ENCODE results near the gene CXCR6.

The CXCR6 gene

GRCh38 chr3:45939341-45939771, 3.9 kb upstream of the CXCR6 start:
- in situ Hi-C loops (cut with MboI; ENCODE audit: low pct_unique_long_range_greater_than_20kb, low sequenced_read_pairs, unreplicated experiment), result no loop called here
- DNase-seq (ENCODE audit: low spot score), result no peak
- TF ChIP-seq CTCF (IDR thresholded peaks at IDR 0.05; ENCODE audit: extremely low read depth, insufficient read depth, missing control alignments), result no peak

- in situ Hi-C loops (cut with MboI; ENCODE audit: low pct_unique_long_range_greater_than_20kb, low sequenced_read_pairs, unreplicated experiment), result loop anchor here (5.0 to 10.0 kb wide), 3 partner anchors 137 to 432 kb away; partner anchors contain the start of gene CCR5
- TF ChIP-seq CTCF (IDR thresholded peaks at IDR 0.05; ENCODE audit: extremely low read depth, insufficient read depth, missing control alignments), result no peak
- DNase-seq (ENCODE audit: low spot score), result no peak
These were observed 3.1 kb upstream of the CXCR6 start for GRCh38 chr3:45940004-45940780.

- in situ Hi-C loops (cut with MboI; ENCODE audit: low pct_unique_long_range_greater_than_20kb, low sequenced_read_pairs, unreplicated experiment), result loop anchor here (5.0 to 10.0 kb wide), 3 partner anchors 136 to 431 kb away; partner anchors contain the start of gene CCR5
- DNase-seq (ENCODE audit: low spot score), result no peak
- TF ChIP-seq CTCF (IDR thresholded peaks at IDR 0.05; ENCODE audit: extremely low read depth, insufficient read depth, missing control alignments), result no peak
These were observed 2.4 kb upstream of the CXCR6 start for GRCh38 chr3:45940781-45941365.

- DNase-seq (ENCODE audit: low spot score), result no peak
- TF ChIP-seq CTCF (IDR thresholded peaks at IDR 0.05; ENCODE audit: extremely low read depth, insufficient read depth, missing control alignments), result no peak
- in situ Hi-C loops (cut with MboI; ENCODE audit: low pct_unique_long_range_greater_than_20kb, low sequenced_read_pairs, unreplicated experiment), result loop anchor here (5.0 to 10.0 kb wide), 3 partner anchors 135 to 430 kb away; partner anchors contain the start of gene CCR5
These were observed 1.0 kb upstream of the CXCR6 start for GRCh38 chr3:45942051-45942825.

- DNase-seq (ENCODE audit: low spot score), result no peak
- TF ChIP-seq CTCF (IDR thresholded peaks at IDR 0.05; ENCODE audit: extremely low read depth, insufficient read depth, missing control alignments), result no peak
- in situ Hi-C loops (cut with MboI; ENCODE audit: low pct_unique_long_range_greater_than_20kb, low sequenced_read_pairs, unreplicated experiment), result loop anchor here (5.0 to 10.0 kb wide), 3 partner anchors 132 to 427 kb away; partner anchors contain the start of gene CCR5
These were observed 1.8 kb downstream of the CXCR6 start for GRCh38 chr3:45944830-45945620.

Measured in GM13977 (cell line).